SU-DHL-6 (cell line): ENCODE measurements around the gene SLC30A7.

Experiments used
- H2AFZ ChIP-seq: fragments of 200-600 bp; sonication (generic); 2 replicates; pipeline ENCODE4 v1.6.1; 2014; ENCODE audit warnings: low read depth, mild to moderate bottlenecking, moderate library complexity, mixed read lengths, antibody characterized with exemption, low read length; ENCODE audit not compliant: severe bottlenecking
- H3F3A ChIP-seq: fragments of 200-600 bp; shearing (Covaris generic); 2 replicates; pipeline ENCODE4 v1.6.0; 2016; ENCODE audit warnings: antibody characterized with exemption, mild to moderate bottlenecking; ENCODE audit not compliant: insufficient read depth
- H3K27ac ChIP-seq: fragments of 200-600 bp; sonication (generic); 2 replicates; pipeline ENCODE4 v1.5.1; 2016; ENCODE audit warnings: low read depth, mild to moderate bottlenecking, low read length, moderate library complexity, mixed read lengths
- H3K27me3 ChIP-seq: fragments of 200-600 bp; sonication (generic), shearing (Covaris generic); 2 replicates; pipeline ENCODE4 v1.6.0; 2014; ENCODE audit warnings: mild to moderate bottlenecking, low read length
- H3K36me3 ChIP-seq: fragments of 200-600 bp; sonication (generic); 2 replicates; pipeline ENCODE4 v1.6.1; 2014; ENCODE audit warnings: mild to moderate bottlenecking, low read length, mixed read lengths
- H3K4me2 ChIP-seq: fragments of 300-600, 200-600 bp; shearing (Covaris generic), sonication (generic); 2 replicates; pipeline ENCODE4 v1.6.0; 2014; ENCODE audit warnings: low read length, low read depth, mild to moderate bottlenecking; ENCODE audit not compliant: poor library complexity, severe bottlenecking
- H3K4me3 ChIP-seq: fragments of 200-600 bp; sonication (generic); 2 replicates; pipeline ENCODE4 v1.5.1; 2014; ENCODE audit warnings: antibody characterized with exemption, low read length, mild to moderate bottlenecking, mixed read lengths; ENCODE audit not compliant: insufficient read depth, poor library complexity, severe bottlenecking
- H3K79me2 ChIP-seq: fragments of 200-600 bp; sonication (generic); 2 replicates; pipeline ENCODE4 v1.6.1; 2014; ENCODE audit warnings: mild to moderate bottlenecking, low read length, moderate library complexity; ENCODE audit not compliant: insufficient read depth
- H3K9ac ChIP-seq: fragments of 200-600 bp; sonication (generic); 2 replicates; pipeline ENCODE4 v1.7.0; 2014; ENCODE audit warnings: mild to moderate bottlenecking, low read length
- H3K9me2 ChIP-seq: fragments of 200-600 bp; sonication (generic); replicated peaks from 2 replicates; pipeline ENCODE4 v1.6.1; 2014; ENCODE audit warnings: low read length; ENCODE audit not compliant: insufficient read depth
- H3K9me3 ChIP-seq: fragments of 200-600 bp; sonication (generic); 2 replicates; pipeline ENCODE4 v1.6.1; 2014; ENCODE audit warnings: low read length, mixed read lengths; ENCODE audit not compliant: insufficient read depth
- H4K20me1 ChIP-seq: fragments of 200-600 bp; sonication (generic); 2 replicates; pipeline ENCODE4 v1.6.1; 2014; ENCODE audit warnings: low read depth, mild to moderate bottlenecking, antibody characterized with exemption, low read length, moderate library complexity, mixed read lengths
- EZH2phosphoT487 ChIP-seq: fragments of 200-600 bp; sonication (generic), shearing (Covaris generic); conservative IDR thresholded peaks from 2 replicates; pipeline ENCODE4 v1.6.1; 2018; ENCODE audit warnings: mild to moderate bottlenecking, antibody characterized with exemption, low read length, moderate library complexity, mixed read lengths
- TF ChIP-seq, protein P1 (sequence below): fragments of 200-600 bp; sonication (generic); IDR thresholded peaks from one replicate; pipeline ENCODE4 v1.5.1; 2017; ENCODE audit warnings: antibody characterized with exemption, mild to moderate bottlenecking, low read length, moderate library complexity; ENCODE audit not compliant: insufficient read depth, poor library complexity, severe bottlenecking

SLC30A7 gene

DNA sequence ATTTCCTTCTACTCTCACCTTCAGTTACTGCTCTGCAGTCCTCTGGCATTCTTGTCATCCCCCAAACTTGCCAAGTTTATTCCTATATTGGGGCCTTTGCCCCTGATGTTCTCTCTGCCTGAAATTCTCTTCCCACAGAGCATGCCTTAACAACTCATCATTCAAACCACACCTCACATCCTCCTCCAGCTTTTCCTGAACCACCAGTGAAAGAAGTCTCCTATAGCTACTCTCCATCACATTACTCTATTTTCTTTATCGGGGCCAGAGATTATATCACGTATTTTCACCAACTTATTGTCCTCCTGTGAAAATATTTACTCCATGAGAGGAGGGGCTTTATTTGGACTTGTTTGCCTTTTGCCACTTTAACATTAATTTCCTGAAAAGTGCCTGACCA is 33.3 kb upstream of the SLC30A7 start:
- TF ChIP-seq, protein P1, sequence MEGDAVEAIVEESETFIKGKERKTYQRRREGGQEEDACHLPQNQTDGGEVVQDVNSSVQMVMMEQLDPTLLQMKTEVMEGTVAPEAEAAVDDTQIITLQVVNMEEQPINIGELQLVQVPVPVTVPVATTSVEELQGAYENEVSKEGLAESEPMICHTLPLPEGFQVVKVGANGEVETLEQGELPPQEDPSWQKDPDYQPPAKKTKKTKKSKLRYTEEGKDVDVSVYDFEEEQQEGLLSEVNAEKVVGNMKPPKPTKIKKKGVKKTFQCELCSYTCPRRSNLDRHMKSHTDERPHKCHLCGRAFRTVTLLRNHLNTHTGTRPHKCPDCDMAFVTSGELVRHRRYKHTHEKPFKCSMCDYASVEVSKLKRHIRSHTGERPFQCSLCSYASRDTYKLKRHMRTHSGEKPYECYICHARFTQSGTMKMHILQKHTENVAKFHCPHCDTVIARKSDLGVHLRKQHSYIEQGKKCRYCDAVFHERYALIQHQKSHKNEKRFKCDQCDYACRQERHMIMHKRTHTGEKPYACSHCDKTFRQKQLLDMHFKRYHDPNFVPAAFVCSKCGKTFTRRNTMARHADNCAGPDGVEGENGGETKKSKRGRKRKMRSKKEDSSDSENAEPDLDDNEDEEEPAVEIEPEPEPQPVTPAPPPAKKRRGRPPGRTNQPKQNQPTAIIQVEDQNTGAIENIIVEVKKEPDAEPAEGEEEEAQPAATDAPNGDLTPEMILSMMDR = no peak
- no peak for TF ChIP-seq EZH2phosphoT487
- no peaks in the 10 kb centered on the region for H3K9me3 ChIP-seq
- no peaks in the 10 kb centered on the region for H3K79me2 ChIP-seq
- no peak overlapping the region for H3K4me2 ChIP-seq
- no peak overlapping the region for H2AFZ ChIP-seq
- no peaks in the 10 kb centered on the region for H3F3A ChIP-seq
- no peak overlapping the region for H3K9ac ChIP-seq
- H3K4me3 ChIP-seq = no peak overlapping the region
- no peaks in the 10 kb centered on the region for H3K27me3 ChIP-seq
- no peaks in the 10 kb centered on the region for H4K20me1 ChIP-seq
- no peaks in the 10 kb centered on the region for H3K36me3 ChIP-seq
- no peak overlapping the region for H3K27ac ChIP-seq
- H3K9me2 ChIP-seq = no peaks in the 10 kb centered on the region

DNA sequence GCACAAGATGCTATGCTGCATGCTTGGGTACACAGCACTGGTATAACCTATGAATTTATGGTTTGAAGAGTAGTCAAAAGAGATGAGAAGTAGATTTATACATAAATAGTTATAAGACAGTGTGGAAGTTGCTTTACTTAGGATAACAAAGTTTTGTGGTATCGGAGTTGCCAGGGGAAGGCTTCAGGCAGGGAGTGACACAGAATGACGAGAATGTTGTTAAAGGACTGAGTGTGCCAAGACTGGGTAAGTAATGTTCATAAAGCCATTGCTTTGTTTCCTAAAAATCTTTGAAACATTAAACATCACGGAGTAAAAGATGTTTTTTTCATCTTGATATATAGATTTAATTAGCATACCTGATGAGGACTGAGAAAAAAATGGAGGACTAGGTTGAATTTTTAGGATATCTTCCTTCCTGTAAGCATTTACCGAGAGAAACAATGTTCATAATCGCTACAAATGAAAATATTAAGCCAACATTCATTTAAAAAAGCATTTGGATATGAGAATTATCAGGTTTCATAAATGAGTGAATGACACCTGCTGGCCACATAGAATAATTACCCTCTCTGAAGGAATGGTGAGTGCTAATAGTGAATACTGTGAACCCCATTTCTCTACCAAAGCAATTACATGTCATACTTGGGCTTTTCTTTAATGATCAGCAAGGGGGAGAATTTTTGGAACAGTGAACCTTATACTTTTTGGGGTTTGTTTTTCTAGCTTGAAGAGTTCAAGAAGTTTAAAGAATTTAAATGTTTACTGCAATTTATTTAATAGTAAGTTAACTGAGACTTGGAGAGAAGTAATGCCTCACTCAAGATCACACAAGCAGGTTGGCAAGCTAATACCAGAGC is 29.6 kb upstream of the SLC30A7 start:
- no peaks in the 10 kb centered on the region for H3F3A ChIP-seq
- H3K9ac ChIP-seq = no peak overlapping the region
- TF ChIP-seq, protein P1 = peak; percentile 46
- TF ChIP-seq EZH2phosphoT487 = no peak
- H3K4me2 ChIP-seq = no peak overlapping the region
- H3K9me3 ChIP-seq = no peaks in the 10 kb centered on the region
- no peak overlapping the region for H2AFZ ChIP-seq
- no peaks in the 10 kb centered on the region for H3K79me2 ChIP-seq
- no peaks in the 10 kb centered on the region for H4K20me1 ChIP-seq
- H3K27ac ChIP-seq = no peak overlapping the region
- H3K27me3 ChIP-seq = no peaks in the 10 kb centered on the region
- no peaks in the 10 kb centered on the region for H3K9me2 ChIP-seq
- no peaks in the 10 kb centered on the region for H3K36me3 ChIP-seq
- H3K4me3 ChIP-seq = no peak overlapping the region

DNA sequence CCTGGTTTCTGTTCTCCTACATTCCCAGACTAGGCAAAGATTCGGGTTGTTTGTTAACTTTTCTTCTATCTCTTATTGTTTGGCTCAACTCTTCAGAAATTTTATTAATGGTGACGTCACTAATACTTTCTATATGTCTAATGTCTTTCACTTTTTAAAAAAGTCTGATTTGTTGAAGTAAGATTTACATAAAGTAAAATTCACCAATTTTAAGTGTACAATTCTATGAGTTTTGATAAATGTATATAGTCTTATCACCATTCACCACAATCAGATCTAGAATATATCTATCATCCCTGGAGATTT is 29.0 kb upstream of the SLC30A7 start:
- Histone ChIP-seq H3K27ac (no peak overlapping the region), H3K9ac (no peak overlapping the region), H2AFZ (no peak overlapping the region), H3K27me3 (no peaks in the 10 kb centered on the region), H3K79me2 (no peaks in the 10 kb centered on the region), H4K20me1 (no peaks in the 10 kb centered on the region), H3K4me2 (no peak overlapping the region), H3K4me3 (no peak overlapping the region), H3F3A (no peaks in the 10 kb centered on the region), H3K36me3 (no peaks in the 10 kb centered on the region), H3K9me2 (no peaks in the 10 kb centered on the region), H3K9me3 (no peaks in the 10 kb centered on the region)
- TF ChIP-seq, protein P1 = no peak
- TF ChIP-seq EZH2phosphoT487 = no peak
